HepG2 (cell line): Measurements from ENCODE around the gene SLC13A3. TPM values are rescaled to one million over a fixed set of nuclear protein-coding genes. Genes with fewer than 3 reads are reported as not detected.

Experiments
- ATF3 ChIP-seq: sonication (generic); formaldehyde crosslinking; IDR thresholded peaks from 2 replicates; pipeline ENCODE4 v1.4.0; 2020; ENCODE audit warnings: missing genetic modification reagents
- BCL3 ChIP-seq: sonication (generic); formaldehyde crosslinking; IDR thresholded peaks from 2 replicates; pipeline ENCODE4 v1.5.1; 2020; ENCODE audit warnings: mild to moderate bottlenecking, missing genetic modification reagents, moderate library complexity
- CBX1 ChIP-seq: IDR thresholded peaks from one replicate; pipeline ENCODE4 v1.6.1; 2016; ENCODE audit warnings: antibody characterized with exemption, low read depth
- FOXC1 ChIP-seq: sonication (generic); formaldehyde crosslinking; IDR thresholded peaks from 2 replicates; pipeline ENCODE4 v1.8.0; 2022; ENCODE audit warnings: mild to moderate bottlenecking, missing genetic modification reagents, borderline replicate concordance
- FOXO1 ChIP-seq: sonication (generic); formaldehyde crosslinking; IDR thresholded peaks from 2 replicates; pipeline ENCODE4 v1.4.0; 2020; ENCODE audit warnings: missing genetic modification reagents
- HDAC1 ChIP-seq: sonication (generic); formaldehyde crosslinking; IDR thresholded peaks from 2 replicates; pipeline ENCODE4 v1.5.1; 2020; ENCODE audit warnings: mild to moderate bottlenecking, missing genetic modification reagents
- HMG20A ChIP-seq: IDR thresholded peaks from 2 replicates; pipeline ENCODE4 v1.6.1; 2016; ENCODE audit warnings: borderline replicate concordance
- KDM1A ChIP-seq: IDR thresholded peaks from 2 replicates; pipeline ENCODE4 v1.6.1; 2016; ENCODE audit warnings: missing compliant biosample characterization
- KDM5A ChIP-seq: fragments of 200-600 bp; sonication (generic); IDR thresholded peaks from 2 replicates; pipeline ENCODE4 v1.7.0; 2018; ENCODE audit warnings: antibody characterized with exemption, mild to moderate bottlenecking, low read length, borderline replicate concordance
- KMT2A ChIP-seq: sonication (generic); formaldehyde crosslinking; IDR thresholded peaks from 2 replicates; pipeline ENCODE4 v1.4.0; 2020; ENCODE audit warnings: missing genetic modification reagents
- NR2F1 ChIP-seq, 2 experiments: fragments of 450-650 bp in 1 of 2; formaldehyde crosslinking in 1 of 2; IDR thresholded peaks; 2 replicates each; pipeline versions ENCODE4 v1.5.0 to v1.6.1; 2016 to 2020; ENCODE audit warnings: mild to moderate bottlenecking in 1 of 2, missing compliant biosample characterization in 1 of 2, missing genetic modification reagents in 1 of 2, moderate library complexity in 1 of 2
- NRL ChIP-seq: sonication (generic); formaldehyde crosslinking; IDR thresholded peaks from 2 replicates; pipeline ENCODE4 v1.5.0; 2020; ENCODE audit warnings: missing genetic modification reagents, mild to moderate bottlenecking, moderate library complexity, borderline replicate concordance
- POLR2G ChIP-seq: fragments of 200-400 bp; formaldehyde crosslinking; IDR thresholded peaks from 2 replicates; pipeline ENCODE4 v1.6.1; 2018; ENCODE audit warnings: mild to moderate bottlenecking, low read depth, low read length, moderate library complexity
- RFX1 ChIP-seq: fragments of 450-650 bp; IDR thresholded peaks from 2 replicates; pipeline ENCODE4 v1.6.1; 2017
- ZBTB26 ChIP-seq: IDR thresholded peaks from 2 replicates; pipeline ENCODE4 v1.6.1; 2016; ENCODE audit warnings: missing compliant biosample characterization, missing genetic modification reagents, borderline replicate concordance
- ZNF446 ChIP-seq: sonication (generic); formaldehyde crosslinking; IDR thresholded peaks from 2 replicates; pipeline ENCODE4 v1.5.0; 2020; ENCODE audit warnings: mild to moderate bottlenecking, missing genetic modification reagents
- ZNF501 ChIP-seq: sonication (generic); formaldehyde crosslinking; IDR thresholded peaks from 2 replicates; pipeline ENCODE4 v1.5.1; 2020; ENCODE audit warnings: mild to moderate bottlenecking, moderate library complexity, missing genetic modification reagents
- ZNF512B ChIP-seq: sonication (generic); formaldehyde crosslinking; IDR thresholded peaks from 2 replicates; pipeline ENCODE4 v1.5.1; 2020; ENCODE audit warnings: missing genetic modification reagents, mild to moderate bottlenecking, borderline replicate concordance
- ZNF547 ChIP-seq: sonication (generic); formaldehyde crosslinking; IDR thresholded peaks from 2 replicates; pipeline ENCODE4 v1.5.1; 2020; ENCODE audit warnings: mild to moderate bottlenecking, missing genetic modification reagents
- ZNF605 ChIP-seq: sonication (generic); formaldehyde crosslinking; IDR thresholded peaks from 2 replicates; pipeline ENCODE4 v1.8.0; 2022; ENCODE audit warnings: mild to moderate bottlenecking, missing genetic modification reagents
- ZNF629 ChIP-seq: sonication (generic); formaldehyde crosslinking; conservative IDR thresholded peaks from 2 replicates; pipeline ENCODE4 v1.5.0; 2020; ENCODE audit warnings: missing genetic modification reagents
- ZNF691 ChIP-seq: sonication (generic); formaldehyde crosslinking; IDR thresholded peaks from 2 replicates; pipeline ENCODE4 v1.4.0; 2020; ENCODE audit warnings: missing genetic modification reagents, low read depth, mild to moderate bottlenecking, borderline replicate concordance
- ZSCAN30 ChIP-seq: sonication (generic); formaldehyde crosslinking; IDR thresholded peaks from 2 replicates; pipeline ENCODE4 v1.5.0; 2020; ENCODE audit warnings: mild to moderate bottlenecking, missing genetic modification reagents
- polyA plus RNA-seq, 8 experiments: library from polyadenylated mRNA; depleted of rRNA in 3 of 8; stranded (reverse) in 7 of 8; unstranded in 1 of 8; fragments of >200 nt; fragmentation: Illumina TruSeq in 4 of 8; extraction: Trizol in 4 of 8; gene quantifications; 2 replicates each; pipeline versions ENCODE4 v1.2.1 to v1.2.3, GENCODE V29; 2011 to 2016; ENCODE audit warnings: low read depth in 4 of 8, missing spikeins in 1 of 8, mixed read lengths in 1 of 8; ENCODE audit not compliant: insufficient read depth in 1 of 8
- total RNA-seq, 5 experiments: library from RNA; depleted of rRNA; stranded (reverse); fragments of >200 nt; fragmentation: Illumina TruSeq; extraction: Trizol; gene quantifications; 2 replicates each; pipeline ENCODE4 v1.2.3, GENCODE V29; 2016; ENCODE audit warnings: low read depth in 1 of 5

Gene SLC13A3
- total and polyA plus RNA-seq, 2 of the 13 experiments (the other 11 are each of a cell fraction or from before 2014, with no cell fraction given): 66.5 to 76.0 TPM

GRCh38 chr20:46638134-46638897 is 12.9 kb downstream of the SLC13A3 start (continued):
- TF ChIP-seq ZNF547 (peak; percentile 56; the same call in 1 of the 2 replicates), ZSCAN30 (no peak), NRL (CRISPR knock-in tag) (peak; percentile 76), KDM1A (CRISPR knock-in tag) (peak; percentile 99), RFX1 (no peak), ATF3 (CRISPR knock-in tag) (0 out of 2 replicates have a peak, but pooled peaks have one; percentile 6), ZNF512B (peak; percentile 77; the same call in 1 of the 2 replicates), HDAC1 (CRISPR knock-in tag) (peak; percentile 69; the same call in 1 of the 2 replicates), KDM5A (0 out of 2 replicates have a peak, but pooled peaks have one; percentile 47), FOXC1 (CRISPR knock-in tag) (0 out of 2 replicates have a peak, but pooled peaks have one; percentile 45), ZNF629 (CRISPR knock-in tag) (peak; percentile 98), ZNF605 (peak; percentile 65; the same call in 1 of the 2 replicates), BCL3 (CRISPR knock-in tag) (peak; percentile 52; the same call in 1 of the 2 replicates), NR2F1 (CRISPR knock-in tag; IDR thresholded peaks at IDR 0.05) (no peak), ZNF691 (CRISPR knock-in tag) (peak; percentile 78; the same call in 1 of the 2 replicates), ZNF501 (CRISPR knock-in tag) (peak; percentile 69; the same call in 1 of the 2 replicates), POLR2G (peak; percentile 79), ZBTB26 (peak; percentile 24; the same call in 1 of the 2 replicates), HMG20A (CRISPR knock-in tag) (peak; percentile 36), FOXO1 (CRISPR knock-in tag) (peak; percentile 37; the same call in 1 of the 2 replicates), CBX1 (peak; percentile 89), KMT2A (0 out of 2 replicates have a peak, but pooled peaks have one; percentile 16), ZNF446 (CRISPR knock-in tag) (no peak)
